Glutamatergic neuron (in vitro differentiated cells): ENCODE data around the gene PLXND1. TPM values are rescaled to one million over a fixed set of nuclear protein-coding genes. Genes with fewer than 3 reads are reported as not detected.

Experiments
- DNase-seq: peaks from one replicate; pipeline ENCODE4 v3.0.0; 2022
- H3K27ac Mint-ChIP-seq: one replicate; pipeline ENCODE4 v1.8.0; 2020; ENCODE audit warnings: mild to moderate bottlenecking, mixed read lengths, inconsistent platforms; ENCODE audit not compliant: unreplicated experiment
- H3K27me3 Mint-ChIP-seq: one replicate; pipeline ENCODE4 v1.8.0; 2020; ENCODE audit warnings: mild to moderate bottlenecking, moderate library complexity, mixed read lengths, inconsistent platforms; ENCODE audit not compliant: unreplicated experiment
- H3K36me3 Mint-ChIP-seq: one replicate; pipeline ENCODE4 v1.8.0; 2020; ENCODE audit warnings: mild to moderate bottlenecking, mixed read lengths, inconsistent platforms; ENCODE audit not compliant: unreplicated experiment
- H3K4me1 Mint-ChIP-seq: one replicate; pipeline ENCODE4 v1.8.0; 2020; ENCODE audit warnings: mild to moderate bottlenecking, low read depth, mixed read lengths, inconsistent platforms; ENCODE audit not compliant: unreplicated experiment
- H3K4me3 Mint-ChIP-seq: one replicate; pipeline ENCODE4 v1.8.0; 2020; ENCODE audit warnings: mild to moderate bottlenecking, mixed read lengths, inconsistent platforms; ENCODE audit not compliant: unreplicated experiment
- H3K9me3 Mint-ChIP-seq: one replicate; pipeline ENCODE4 v1.8.0; 2020; ENCODE audit warnings: mild to moderate bottlenecking, moderate library complexity, mixed read lengths, inconsistent platforms; ENCODE audit not compliant: unreplicated experiment
- CTCF ChIP-seq: fragments of 200-600 bp; sonication (generic); IDR thresholded peaks from one replicate; pipeline ENCODE4 v1.5.0; 2021; ENCODE audit not compliant: partially characterized antibody, unreplicated experiment
- total RNA-seq: library from RNA; stranded (reverse); fragmentation: NEBNext Ultra II Directional; extraction: Animal tissue kit (Norgen Biotek cat#: 25700); gene quantifications from one replicate; pipeline ENCODE4 v1.2.1, GENCODE V29; 2021; ENCODE audit not compliant: unreplicated experiment

PLXND1 gene
- total RNA-seq, 1 donor from 2014 or later = 72.2 TPM

- TF ChIP-seq CTCF = no peak
- Mint-ChIP-seq H3K9me3 (peaks cover 7% of the 10 kb centered on the region), H3K27ac (no peak overlapping the region), H3K4me3 (no peak overlapping the region), H3K4me1 (peaks cover 7% of the 10 kb centered on the region), H3K36me3 (peaks cover 4% of the 10 kb centered on the region), H3K27me3 (peaks cover 4% of the 10 kb centered on the region)
- DNase-seq = no peak
These were observed 26.1 kb upstream of the PLXND1 start for GRCh38 chr3:129632556-129632955.

- peaks cover 9% of the 10 kb centered on the region for H3K9me3 Mint-ChIP-seq
- TF ChIP-seq CTCF = no peak
These were observed 25.6 kb upstream of the PLXND1 start for GRCh38 chr3:129632056-129632455.

GRCh38 chr3:129629011-129629410, 22.5 kb upstream of the PLXND1 start:
- H3K9me3 Mint-ChIP-seq = peaks cover 13% of the 10 kb centered on the region
- no peak for DNase-seq
- H3K4me1 Mint-ChIP-seq = peaks cover 16% of the 10 kb centered on the region
- TF ChIP-seq CTCF = no peak
- peaks cover 5% of the 10 kb centered on the region for H3K27me3 Mint-ChIP-seq
- no peak overlapping the region for H3K4me3 Mint-ChIP-seq
- H3K36me3 Mint-ChIP-seq = no peaks in the 10 kb centered on the region
- H3K27ac Mint-ChIP-seq = no peak overlapping the region

More at GRCh38 chr3:129632056-129632455, 25.6 kb upstream of the PLXND1 start:
- Mint-ChIP-seq H3K4me3 (no peak overlapping the region), H3K36me3 (peaks cover 4% of the 10 kb centered on the region), H3K27ac (no peak overlapping the region), H3K4me1 (peaks cover 7% of the 10 kb centered on the region), H3K27me3 (peaks cover 5% of the 10 kb centered on the region)
- no peak for DNase-seq

- Mint-ChIP-seq H3K27me3 (peaks cover 5% of the 10 kb centered on the region), H3K27ac (peak overlapping the region; percentile 98), H3K4me1 (peaks cover 16% of the 10 kb centered on the region), H3K36me3 (no peaks in the 10 kb centered on the region), H3K9me3 (peaks cover 13% of the 10 kb centered on the region), H3K4me3 (peak overlapping the region; percentile 83)
- no peak for TF ChIP-seq CTCF
- no peak for DNase-seq
These were observed 21.7 kb upstream of the PLXND1 start for GRCh38 chr3:129628169-129628522.

- Mint-ChIP-seq H3K9me3 (peaks cover 14% of the 10 kb centered on the region), H3K27ac (peak overlapping the region; percentile 98), H3K27me3 (peaks cover 7% of the 10 kb centered on the region), H3K36me3 (no peaks in the 10 kb centered on the region), H3K4me1 (peaks cover 16% of the 10 kb centered on the region), H3K4me3 (peak overlapping the region; percentile 83)
- peak; percentile 61 for TF ChIP-seq CTCF
- peak; percentile 78 for DNase-seq
These were observed 21.1 kb upstream of the PLXND1 start for GRCh38 chr3:129627350-129628168.
